ENCODE measurements around the gene HTRA2.
"Not testable (repeated sequence)": the region's sequence is repeated elsewhere in the genome, so short reads cannot be mapped to it uniquely, and the experiment has no call there.

The HTRA2 gene

DNA sequence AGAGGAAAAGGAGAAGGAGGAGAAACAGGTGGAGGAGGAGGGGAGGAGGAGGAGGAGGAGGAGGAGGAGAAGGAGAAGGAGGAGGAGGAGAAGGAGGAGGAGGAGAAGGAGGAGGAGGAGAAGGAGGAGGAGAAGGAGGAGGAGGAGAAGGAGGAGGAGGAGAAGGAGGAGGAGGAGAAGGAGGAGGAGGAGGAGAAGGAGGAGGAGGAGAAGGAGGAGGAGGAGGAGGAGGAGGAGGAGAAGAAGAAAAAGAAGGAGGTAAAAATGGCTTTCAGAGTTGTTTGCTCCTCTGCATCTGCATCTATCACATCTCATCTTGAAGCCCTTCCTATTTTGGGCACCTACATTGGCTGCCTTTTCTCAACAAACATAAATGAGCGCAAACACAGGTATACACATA, 31.3 kb downstream of the HTRA2 start:
- DNase-seq (ENCODE audit: low read depth in 2 of 2) = not testable (repeated sequence)

DNA sequence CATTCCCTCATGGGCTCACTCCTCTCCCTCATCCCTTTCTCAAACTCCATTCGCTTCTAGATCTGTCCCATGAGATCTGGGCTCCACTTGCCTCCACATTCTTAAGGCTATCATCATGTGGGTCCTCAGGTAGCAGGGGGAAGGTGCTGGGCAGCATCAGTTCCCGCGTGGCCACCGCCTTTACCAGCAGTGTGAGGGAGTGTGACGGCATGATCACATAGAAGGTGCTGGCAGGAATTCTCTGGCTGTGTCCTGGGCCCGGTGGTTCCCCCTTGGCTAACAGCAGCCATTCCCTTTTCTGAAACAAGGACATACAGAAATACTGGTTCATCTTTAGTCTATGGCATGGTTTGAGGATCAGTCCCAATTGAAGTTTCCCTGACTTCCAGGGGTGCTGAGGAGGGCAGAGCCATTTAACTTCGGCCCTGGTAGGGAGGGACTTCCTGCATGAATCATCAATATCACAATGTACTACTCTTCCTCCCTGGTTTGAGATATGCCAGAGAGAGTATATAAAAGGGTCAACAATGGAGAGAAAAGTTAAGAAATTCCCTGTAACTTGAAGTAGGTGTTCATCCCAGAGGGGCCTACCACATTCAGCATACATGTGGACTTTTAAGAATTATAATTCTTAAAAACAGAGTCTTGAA, 32.5 kb downstream of the HTRA2 start:
- no peak for DNase-seq (ENCODE audit: low read depth in 2 of 2)

DNA sequence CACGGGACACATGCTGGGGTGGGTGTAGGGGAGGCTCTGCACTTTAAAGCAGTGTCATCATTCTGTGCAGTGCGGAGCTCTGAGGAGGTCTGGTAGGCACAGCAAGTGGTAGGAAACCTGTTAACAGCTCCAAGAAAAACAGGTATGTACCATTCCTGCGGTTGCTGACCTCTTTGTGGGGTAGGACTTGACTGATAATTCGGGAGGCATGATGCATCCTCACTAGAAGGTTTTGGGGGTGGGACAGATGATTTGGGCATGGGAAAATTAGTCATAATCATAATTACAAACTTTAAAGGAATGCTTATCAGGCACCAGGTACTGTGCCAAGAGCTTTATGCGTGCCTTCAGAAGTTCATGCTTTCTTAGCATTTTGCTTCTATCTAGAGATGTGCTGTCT, 34.5 kb downstream of the HTRA2 start:
- DNase-seq (ENCODE audit: low read depth in 2 of 2) = no peak

DNA sequence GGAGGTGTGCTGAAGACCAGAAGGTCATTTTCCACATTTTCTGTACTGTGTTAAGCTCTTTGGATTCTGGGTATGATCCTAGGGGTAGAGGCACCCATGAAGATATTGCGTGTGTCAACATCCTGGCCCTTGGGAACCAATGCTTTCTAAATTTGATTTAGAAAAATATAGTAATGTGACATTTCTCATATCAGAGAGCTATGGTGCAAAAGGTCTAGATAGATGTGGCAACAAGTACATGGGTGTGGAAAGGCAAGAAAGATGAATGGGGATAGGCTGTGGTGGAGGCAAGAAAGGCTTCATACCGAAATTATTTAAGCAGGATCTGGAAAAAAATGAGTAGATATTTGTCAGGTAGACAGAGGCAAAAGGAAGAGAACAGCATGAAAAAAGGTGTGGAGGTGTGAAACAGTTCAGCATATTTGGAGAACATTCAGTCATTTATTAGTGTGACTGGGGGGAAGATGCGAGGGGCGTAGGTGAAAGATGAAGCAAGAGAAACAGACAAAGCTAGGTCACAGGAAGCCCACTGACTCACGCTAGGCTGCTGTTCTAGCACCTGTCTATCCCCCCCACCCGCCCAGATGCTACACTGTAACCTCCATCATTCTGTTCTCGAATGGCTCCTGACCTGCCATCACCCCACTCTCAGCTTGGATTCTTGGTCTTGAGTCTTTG, 36.5 kb downstream of the HTRA2 start:
- DNase-seq (ENCODE audit: low read depth in 2 of 2) = no peak

DNA sequence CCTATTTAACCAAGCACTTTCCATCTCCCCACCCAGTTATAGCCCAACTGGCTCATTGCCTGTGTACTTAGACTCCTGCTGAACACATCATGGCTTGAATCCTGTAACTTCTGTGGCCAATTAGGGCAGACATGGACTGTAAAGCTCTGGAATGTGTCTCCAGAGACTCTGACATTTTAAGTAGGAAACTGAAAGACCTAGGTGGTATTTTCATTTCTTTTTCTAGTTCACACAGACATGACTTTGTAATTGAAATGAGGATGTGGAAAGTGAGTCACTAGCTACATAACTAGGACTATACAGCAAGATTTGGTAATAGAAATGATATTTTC, 37.0 kb downstream of the HTRA2 start:
- no peak for DNase-seq (ENCODE audit: low read depth in 2 of 2)

DNA sequence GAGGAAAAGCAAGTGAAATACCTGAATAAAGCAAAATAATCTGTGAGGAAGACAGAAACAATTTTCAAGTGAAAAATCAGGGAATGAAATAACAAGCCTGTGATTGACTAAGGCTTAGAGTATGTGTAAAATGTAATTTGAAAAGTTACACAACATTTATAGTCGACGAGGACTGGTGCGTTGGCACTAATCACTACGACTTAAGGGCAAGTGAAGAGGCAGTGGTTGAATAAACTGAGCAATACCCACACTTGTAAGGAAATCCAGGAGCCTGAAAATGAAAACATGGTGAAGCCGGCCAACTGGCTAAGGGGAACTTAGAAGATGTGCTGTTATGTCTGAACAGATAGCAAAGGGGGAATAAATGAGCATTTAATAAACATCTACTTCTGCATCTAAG, 38.1 kb downstream of the HTRA2 start:
- DNase-seq (ENCODE audit: low read depth in 2 of 2) = no peak

DNA sequence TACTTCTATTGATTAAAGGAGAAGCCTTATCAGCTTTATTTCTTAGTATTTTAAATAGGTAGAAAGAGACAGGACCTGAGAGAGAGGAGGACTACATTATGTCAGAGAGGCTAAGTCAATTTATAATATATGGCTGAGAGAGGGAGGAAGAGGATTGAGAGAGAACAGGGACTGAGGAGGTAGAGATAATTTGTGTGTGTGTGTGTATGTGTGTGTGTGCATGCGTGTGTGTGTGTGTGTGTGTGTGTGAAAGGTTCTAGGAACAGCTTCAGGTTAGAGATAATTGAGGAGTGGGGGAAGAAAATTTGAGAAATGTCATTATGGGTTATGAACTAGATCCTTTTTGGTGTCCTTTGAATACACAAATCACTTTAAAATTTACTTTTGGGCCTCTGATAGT, 40.0 kb downstream of the HTRA2 start:
- no peak for DNase-seq (ENCODE audit: low read depth in 2 of 2)

DNA sequence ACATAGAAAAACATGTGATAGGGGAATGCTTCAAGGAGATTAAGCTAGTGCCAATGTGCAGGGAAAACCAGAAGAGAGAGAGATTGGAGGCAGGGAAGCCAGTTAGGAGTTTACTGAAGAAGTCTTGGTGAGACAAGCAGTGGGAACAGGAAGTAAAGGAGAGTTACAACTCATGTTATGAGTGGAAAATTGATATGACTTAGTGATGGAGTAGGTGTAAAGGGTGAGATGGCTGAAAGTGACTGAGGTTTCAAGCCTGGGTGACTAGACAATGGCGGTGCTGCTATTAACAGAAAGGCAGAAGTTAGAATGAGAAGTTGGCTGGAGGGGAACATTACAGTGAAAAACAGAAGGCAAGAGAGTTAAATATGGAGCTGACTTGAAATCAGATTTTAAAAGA, 41.3 kb downstream of the HTRA2 start:
- no peak for DNase-seq (ENCODE audit: low read depth in 2 of 2)

DNA sequence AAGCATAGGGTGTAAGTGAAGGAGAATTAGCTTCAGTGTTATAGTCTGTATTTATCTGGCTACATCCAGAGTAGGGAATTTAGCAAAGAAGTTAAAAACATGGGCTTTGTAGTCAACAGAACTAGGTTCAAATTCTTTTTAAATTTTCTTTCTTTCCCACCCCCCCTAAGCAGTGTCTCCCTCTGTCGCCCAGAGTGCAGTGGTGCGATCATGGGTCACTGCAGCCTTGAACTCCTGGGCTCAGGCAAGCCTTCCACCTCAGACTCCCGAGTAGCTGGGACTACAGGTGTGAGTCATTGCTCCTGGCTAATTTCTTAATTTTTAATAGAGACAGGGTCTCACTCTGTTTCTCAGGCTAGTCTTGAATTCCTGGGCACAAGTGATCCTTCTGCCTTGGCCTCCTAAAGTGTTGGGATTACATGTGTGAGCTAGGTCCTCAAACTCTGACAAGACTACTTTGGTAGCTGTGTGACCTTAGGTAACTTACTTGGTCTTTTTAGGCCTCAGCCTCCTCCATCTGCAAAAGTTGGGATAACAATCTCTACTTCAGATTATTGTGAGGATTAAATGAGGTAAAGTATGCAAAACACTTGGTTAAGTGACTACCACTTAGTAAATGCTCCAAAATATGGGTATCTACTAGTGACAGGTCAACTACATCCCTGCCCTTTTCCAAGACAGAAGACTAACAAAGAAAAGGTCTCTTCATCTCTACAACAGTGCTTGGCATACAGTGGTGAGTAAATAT, 42.6 kb downstream of the HTRA2 start:
- DNase-seq (ENCODE audit: low read depth in 2 of 2) = no peak

DNA sequence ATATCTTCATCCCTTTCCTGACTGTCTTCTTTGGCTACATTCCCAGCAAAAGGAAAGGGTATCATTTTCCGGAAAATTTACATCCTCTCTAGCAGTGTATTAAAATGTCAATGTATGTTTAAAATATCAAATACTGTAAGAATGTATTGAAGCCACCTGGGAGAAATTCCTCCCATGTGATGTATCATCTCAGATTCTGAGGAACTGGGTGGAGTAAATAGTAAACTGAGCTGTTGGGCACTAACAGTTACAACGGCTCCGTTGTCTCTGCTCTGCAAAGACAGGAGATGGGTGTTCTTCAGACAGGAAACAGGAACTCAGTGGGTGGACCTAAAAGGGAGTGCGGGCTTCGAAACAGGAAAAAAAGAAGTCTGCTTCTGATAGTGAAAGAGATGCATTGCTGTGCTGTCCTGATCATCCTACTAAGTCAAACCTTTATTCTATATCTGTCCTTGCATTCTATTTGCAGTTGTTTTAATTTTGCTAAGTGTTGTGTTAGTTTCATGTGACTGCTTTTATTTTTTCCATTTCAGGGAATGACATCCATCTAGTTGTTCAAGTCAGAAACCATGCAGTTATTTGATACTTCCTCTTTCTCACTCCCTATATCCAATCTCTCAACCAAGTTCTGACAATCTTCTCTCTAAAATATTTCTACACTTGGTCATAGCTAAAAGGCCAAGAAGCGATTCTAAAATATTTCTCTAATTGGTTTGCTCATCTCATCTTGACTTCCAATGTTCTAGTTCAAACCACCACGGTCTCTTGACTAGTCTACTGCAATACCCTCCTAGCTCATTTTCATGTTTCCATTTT, 44.2 kb downstream of the HTRA2 start:
- DNase-seq (ENCODE audit: low read depth in 2 of 2) = no peak

DNA sequence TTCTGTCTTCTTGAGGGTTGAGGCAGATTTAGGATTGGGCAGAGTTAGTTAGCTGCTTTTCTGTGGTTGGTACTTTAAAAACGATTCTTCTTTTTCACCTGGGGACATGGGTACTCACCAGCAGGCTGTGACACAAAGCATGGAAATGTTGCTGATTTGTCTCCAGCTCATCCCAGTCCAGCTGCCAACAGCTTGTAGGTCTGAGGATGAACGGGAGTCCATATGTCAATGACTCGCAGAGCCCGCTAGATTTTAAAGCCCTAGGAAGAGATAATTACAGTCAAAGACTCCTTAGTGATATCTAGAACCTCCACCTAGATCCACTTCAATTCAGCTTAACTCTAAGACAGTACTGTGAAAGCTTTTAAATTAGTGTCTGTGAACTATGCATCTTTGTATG, 45.6 kb downstream of the HTRA2 start:
- DNase-seq (ENCODE audit: low read depth in 2 of 2) = no peak

DNA sequence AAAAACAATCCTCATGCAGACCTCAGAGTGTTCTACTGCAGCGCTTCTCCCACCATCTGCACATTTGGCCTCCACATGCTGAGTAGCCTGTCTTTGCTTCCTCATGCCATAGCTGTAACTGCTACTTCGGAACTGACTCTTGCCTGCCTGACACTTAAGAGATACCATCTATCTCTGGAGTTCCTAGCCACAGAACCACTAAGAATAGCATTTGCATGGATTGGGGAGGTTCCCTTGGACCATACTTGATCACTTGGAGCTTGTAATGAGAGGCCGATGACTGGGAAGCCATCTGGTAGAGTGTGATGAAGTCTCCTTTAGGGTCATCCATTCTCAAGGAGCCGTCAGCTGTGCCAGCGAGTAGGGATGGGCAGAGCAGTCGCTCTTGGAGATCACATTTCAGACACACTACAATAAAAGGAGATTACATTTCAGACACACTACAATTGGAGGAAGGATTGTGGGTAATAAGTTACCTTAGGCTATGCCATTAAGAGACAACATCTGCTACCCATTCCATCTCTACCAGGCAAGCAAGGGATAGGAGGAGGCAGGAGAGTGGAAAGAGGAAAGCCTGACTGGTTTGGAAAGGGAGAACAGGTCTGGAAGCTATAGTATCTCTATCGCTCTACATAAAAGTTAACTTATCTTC, 46.6 kb downstream of the HTRA2 start:
- DNase-seq (ENCODE audit: low read depth in 2 of 2) = no peak

DNA sequence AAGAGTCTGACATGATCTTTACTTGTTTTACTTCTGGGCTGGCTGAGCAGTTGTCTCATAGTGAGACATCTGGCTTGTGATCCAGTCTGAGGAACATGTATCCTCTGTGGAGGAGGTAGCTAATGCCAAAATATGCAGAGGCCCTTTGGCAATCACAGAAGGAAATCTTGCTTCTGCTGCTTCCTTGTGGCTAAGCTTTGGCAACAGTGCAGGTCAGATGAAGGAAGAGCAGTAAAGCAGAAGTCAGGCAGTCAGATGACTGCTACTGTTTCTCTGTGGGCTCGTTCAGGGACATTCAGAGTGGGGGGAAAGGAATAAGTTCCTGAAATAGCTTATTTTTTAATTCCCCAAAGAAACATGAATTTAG, 47.1 kb downstream of the HTRA2 start:
- no peak for DNase-seq (ENCODE audit: low read depth in 2 of 2)

DNA sequence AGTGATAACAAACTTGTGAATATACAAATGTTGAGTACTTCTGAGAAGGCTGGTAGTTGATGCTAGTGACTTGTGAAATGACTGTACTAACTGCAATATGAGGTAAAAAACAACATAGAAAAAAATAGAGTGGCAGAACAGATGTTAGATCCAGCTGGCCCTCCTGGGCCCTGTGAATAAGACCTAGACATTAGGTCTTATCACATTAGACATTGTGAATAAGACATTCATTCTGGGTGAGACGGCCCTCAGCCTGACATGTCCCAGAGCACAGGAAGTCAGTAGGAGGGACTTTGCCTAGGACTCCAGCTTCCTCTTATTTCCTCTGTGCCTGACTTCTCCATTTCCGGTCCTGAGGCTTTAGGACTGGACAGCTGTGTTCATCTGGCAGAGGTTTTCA, 47.7 kb downstream of the HTRA2 start:
- DNase-seq (ENCODE audit: low read depth in 2 of 2) = no peak

DNA sequence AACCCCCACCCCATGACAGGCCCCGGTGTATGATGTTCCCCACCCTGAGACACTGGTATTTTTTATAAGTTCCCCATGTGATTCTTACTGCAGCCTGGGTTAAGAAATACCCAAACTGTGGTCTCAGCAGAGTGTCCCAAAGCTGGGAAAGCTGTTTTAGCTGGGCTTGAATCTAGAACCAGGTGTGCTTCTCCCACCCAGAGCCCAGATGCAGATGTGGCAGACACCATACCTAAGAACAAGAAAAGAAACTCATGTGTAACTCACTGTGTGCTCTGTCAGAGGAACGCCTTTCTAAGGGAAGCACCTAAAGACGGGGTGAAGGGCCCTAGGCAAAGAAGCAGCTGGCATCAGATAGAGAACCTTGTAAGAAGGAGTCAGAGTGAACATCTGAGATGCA, 48.7 kb downstream of the HTRA2 start:
- DNase-seq (ENCODE audit: low read depth in 2 of 2) = no peak

DNA sequence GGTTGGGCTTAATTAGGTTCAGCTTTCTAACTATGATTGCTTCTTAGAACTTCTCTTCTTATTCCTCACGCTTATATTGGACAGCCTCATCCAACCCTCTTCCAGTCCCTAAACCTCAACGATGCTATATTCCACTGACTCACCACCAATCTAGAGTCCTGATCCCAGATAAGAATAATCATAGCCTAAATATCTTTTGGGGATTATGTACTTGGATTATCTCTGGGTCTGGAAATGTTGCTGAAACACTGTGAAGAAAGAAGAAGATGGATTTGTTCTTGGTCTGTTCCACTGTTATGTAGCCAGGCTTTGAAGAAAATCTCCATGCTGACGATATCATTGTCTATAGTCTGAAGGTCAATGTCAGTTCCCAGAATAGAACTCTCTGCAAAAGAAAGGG, 51.7 kb downstream of the HTRA2 start:
- no peak for DNase-seq (ENCODE audit: low read depth in 2 of 2)

DNA sequence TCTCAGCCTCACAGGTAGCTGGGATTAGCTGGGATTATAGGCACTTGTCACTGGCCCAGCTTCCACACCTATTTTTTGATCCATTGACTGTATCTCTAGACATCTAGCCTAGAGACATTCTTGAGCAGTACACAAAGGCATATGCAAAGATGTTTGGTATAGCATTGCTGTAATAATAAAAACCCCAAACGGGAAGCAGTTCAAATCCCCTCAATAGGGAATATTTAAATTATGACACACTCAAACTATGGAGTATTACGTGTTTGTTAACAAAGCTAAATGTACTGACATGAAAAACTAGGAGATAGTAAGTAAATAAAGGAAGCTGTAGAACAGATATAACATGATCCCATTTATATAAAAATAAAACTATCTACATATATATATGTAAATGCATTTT, 52.5 kb downstream of the HTRA2 start:
- no peak for DNase-seq (ENCODE audit: low read depth in 2 of 2)

Measured in activated CD8-positive, alpha-beta memory T cell treated with anti-CD3 and anti-CD28 coated beads for 4 hours (primary cell).